Stimulated activated CD8-positive, alpha-beta memory T cell treated with anti-CD3 and anti-CD28 coated beads, Interleukin-12 subunit alpha, Interleukin-12 subunit beta, amount 100 ng/mL, for 24 hours (primary cell): ENCODE measurements around the gene FIZ1.
"Not testable (repeated sequence)": the region's sequence is repeated elsewhere in the genome, so short reads cannot be mapped to it uniquely, and the experiment has no call there.

Experiments used
- DNase-seq: peaks from one replicate; pipeline ENCODE4 v3.0.0-alpha.2; 2020; ENCODE audit errors: extremely low read depth

FIZ1 gene

GRCh38 chr19:55596304-55596703 is 3.0 kb downstream of the FIZ1 start:
- DNase-seq: no peak

GRCh38 chr19:55594996-55595545 is 4.2 kb downstream of the FIZ1 start:
- DNase-seq: no peak

GRCh38 chr19:55593096-55593772 is 6.1 kb downstream of the FIZ1 start:
- DNase-seq: no peak

- DNase-seq: no peak
Measured at GRCh38 chr19:55592391-55593090, 6.8 kb downstream of the FIZ1 start.

GRCh38 chr19:55591555-55591954 is 7.8 kb downstream of the FIZ1 start:
- DNase-seq: no peak

- no peak for DNase-seq
Measured at GRCh38 chr19:55590617-55591016, 8.7 kb downstream of the FIZ1 start.

GRCh38 chr19:55590109-55590508 is 9.2 kb downstream of the FIZ1 start:
- DNase-seq: no peak

- DNase-seq: no peak
Measured at GRCh38 chr19:55588738-55589137, 10.6 kb downstream of the FIZ1 start.

- peak; percentile 78 for DNase-seq
Measured at GRCh38 chr19:55586976-55587668, 12.2 kb downstream of the FIZ1 start.

- DNase-seq: peak; percentile 32
Measured at GRCh38 chr19:55585658-55586339, 13.5 kb downstream of the FIZ1 start.

GRCh38 chr19:55584871-55585270 is 14.4 kb downstream of the FIZ1 start:
- DNase-seq: no peak

GRCh38 chr19:55583897-55584296 is 15.4 kb downstream of the FIZ1 start:
- not testable (repeated sequence) for DNase-seq

- DNase-seq: not testable (repeated sequence)
Measured at GRCh38 chr19:55582284-55582683, 17.0 kb downstream of the FIZ1 start.

GRCh38 chr19:55581823-55582223 is 17.5 kb downstream of the FIZ1 start:
- DNase-seq: no peak

GRCh38 chr19:55581145-55581822 is 18.0 kb downstream of the FIZ1 start:
- DNase-seq: no peak

GRCh38 chr19:55580628-55581144 is 18.6 kb downstream of the FIZ1 start, which contains the start of gene ZNF579:
ZNF579 (minus strand) TSS chr19:55580848; CDS start chr19:55579639, 1,209 bp downstream.
- peak; percentile 55 for DNase-seq

GRCh38 chr19:55579766-55580621 is 19.3 kb downstream of the FIZ1 start:
- no peak for DNase-seq

GRCh38 chr19:55578761-55579747 is 20.3 kb downstream of the FIZ1 start:
- no peak for DNase-seq
